Urothelium cell line (cell line): ENCODE measurements around the gene TMEM8B.

Experiments used
- DNase-seq: peaks from one replicate; pipeline ENCODE4 v3.0.0; 2011; ENCODE audit warnings: low spot score, mixed read lengths
- FAIRE-seq: peaks from 2 replicates; lab custom pipeline; 2011; peaks lifted over from hg19 to GRCh38; lab: Jason Lieb, UNC

Gene TMEM8B

GRCh38 chr9:35839926-35840325 lies 10.9 kb downstream of the TMEM8B start:
- DNase-seq (no peak), FAIRE-seq (no peak)

DNA sequence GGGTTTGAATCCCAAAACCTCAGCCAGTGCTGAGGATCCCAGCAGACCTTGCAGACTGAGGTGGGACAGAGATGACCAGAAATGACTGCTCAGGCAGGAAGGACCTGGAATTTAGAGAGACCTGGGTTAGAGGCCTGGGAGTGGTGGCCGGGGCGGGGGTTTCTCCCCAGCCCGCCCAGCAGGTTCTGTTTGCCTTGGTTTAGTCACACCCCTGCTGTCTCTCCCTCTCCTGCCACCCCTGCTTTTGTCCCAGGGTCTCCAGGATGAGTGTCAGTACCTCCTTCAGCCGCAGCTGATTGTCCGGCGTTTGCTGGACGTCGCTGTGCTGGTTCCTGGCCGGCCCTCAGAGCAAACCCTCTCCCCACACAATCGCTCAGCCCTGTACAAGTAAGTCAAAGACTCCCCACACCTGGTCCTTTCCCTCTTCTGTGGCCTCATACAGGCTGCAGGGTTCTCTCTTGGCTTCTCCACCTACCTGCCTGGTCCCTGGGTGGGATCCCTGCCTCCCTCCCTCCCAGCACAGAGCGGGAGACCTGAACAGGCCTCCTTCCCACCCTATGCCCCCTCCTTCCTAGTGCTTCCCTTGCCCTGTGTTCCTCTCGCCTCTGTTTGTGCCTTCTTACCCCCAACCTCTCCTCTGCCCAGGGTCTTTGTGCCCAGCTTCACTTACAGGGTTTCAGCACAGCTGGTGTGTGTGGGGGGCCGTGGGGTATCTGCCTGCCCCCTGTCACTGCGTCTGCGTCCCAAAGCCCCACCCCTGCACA lies 12.0 kb downstream of the TMEM8B start:
- DNase-seq (no peak), FAIRE-seq (no peak)

- FAIRE-seq = no peak
These were observed 12.5 kb downstream of the TMEM8B start for GRCh38 chr9:35841645-35841900.

GRCh38 chr9:35842020-35842745 lies 13.2 kb downstream of the TMEM8B start:
- FAIRE-seq (no peak), DNase-seq (no peak)

More at GRCh38 chr9:35841645-35841900, 12.5 kb downstream of the TMEM8B start:
- DNase-seq = no peak

- no peak for FAIRE-seq
- no peak for DNase-seq
These were observed 13.8 kb downstream of the TMEM8B start for GRCh38 chr9:35842795-35843194.

DNA sequence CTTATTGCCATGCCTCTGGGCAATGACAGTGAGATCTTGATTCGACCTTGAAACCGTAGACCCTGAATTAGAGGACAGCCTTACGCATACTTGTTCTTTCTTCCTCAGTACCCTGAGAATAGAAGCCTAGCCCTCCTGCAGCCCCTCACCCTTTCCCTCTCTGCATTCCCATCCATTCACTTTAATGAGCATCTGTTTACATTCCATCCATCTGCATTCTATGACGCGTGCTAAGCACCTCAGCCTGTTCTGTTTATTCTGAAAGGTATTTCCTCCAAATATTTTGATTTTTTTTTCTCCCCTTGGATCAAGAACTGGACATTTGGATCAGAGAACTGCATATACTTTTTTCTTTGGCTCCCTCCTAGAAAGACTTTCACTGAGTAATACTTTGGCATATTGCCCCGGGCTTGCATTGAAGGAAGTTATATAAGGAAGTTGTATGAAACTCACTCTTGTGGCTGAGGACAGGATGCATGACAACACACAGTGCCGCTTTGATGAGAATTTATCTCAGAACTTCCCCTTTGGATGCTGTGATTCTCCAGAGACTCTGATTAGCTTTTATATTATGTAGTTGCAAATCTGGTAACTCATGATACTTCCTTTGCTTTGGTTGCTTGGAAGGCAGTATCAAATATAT lies 15.7 kb downstream of the TMEM8B start:
- FAIRE-seq (no peak), DNase-seq (peak; percentile 67)

GRCh38 chr9:35845824-35846771 lies 17.1 kb downstream of the TMEM8B start:
- no peak for FAIRE-seq
- no peak for DNase-seq

DNA sequence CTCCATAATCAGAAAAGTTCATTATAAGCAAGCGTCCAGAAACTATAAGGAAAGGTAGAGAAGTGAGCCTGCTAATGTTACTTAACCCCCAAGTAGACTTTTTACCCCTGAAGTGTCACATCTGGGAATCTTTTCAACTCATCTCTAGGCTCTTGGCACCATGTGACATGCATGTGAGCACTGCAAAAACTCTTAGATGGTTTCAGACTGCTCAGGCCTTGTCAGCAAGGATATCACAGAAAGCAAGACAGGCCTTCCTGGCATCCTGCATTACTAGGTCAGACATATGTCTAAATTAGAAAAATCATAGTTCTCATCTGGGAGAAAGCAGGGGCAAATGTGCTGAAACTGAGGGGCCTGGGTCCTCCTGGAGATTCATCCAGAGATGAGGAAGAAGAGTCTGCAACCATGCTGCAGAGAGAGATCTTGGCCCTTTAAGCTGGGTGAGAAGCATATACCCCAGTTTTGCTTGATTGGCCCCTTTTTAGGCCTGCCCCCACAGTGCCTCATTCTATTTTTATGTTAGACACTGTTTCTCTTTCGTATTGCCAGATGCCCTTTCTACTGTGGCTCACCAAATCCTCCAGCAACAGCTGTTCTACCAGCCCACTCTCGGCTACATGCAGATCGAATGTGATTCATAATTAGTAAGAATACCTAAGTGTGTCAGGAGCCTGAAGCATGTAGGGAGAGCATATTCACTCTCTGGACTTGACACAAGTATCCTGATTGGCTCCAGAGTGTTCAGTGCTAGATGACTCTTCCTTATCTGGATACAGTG lies 19.0 kb downstream of the TMEM8B start:
- DNase-seq (no peak), FAIRE-seq (no peak)

- DNase-seq (no peak), FAIRE-seq (no peak)
These were observed 23.3 kb downstream of the TMEM8B start for GRCh38 chr9:35852267-35852815.

- DNase-seq (no peak), FAIRE-seq (no peak)
These were observed 24.1 kb downstream of the TMEM8B start for GRCh38 chr9:35852876-35853865.

- FAIRE-seq (no peak), DNase-seq (no peak)
These were observed 25.2 kb downstream of the TMEM8B start for GRCh38 chr9:35854091-35854762.

DNA sequence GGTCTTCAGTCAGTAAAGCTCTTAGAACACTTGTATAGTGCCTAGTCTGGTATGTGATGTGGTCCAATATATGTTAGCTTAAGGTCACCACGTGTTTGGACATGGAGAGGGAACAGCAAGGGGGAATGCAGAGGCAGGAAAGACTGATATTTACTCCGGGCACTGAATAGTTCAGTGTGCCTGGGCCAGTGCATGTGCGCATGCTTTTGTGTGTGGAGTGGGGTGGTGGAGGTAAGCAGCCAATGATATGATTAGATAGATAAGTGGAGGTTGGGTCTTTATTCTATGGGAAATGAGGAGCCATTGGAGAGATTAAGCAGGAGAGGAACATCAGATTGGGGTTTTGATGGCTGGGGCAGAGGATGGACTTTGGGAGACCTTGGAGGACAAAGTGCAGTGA lies 27.2 kb downstream of the TMEM8B start:
- DNase-seq (no peak), FAIRE-seq (no peak)

DNA sequence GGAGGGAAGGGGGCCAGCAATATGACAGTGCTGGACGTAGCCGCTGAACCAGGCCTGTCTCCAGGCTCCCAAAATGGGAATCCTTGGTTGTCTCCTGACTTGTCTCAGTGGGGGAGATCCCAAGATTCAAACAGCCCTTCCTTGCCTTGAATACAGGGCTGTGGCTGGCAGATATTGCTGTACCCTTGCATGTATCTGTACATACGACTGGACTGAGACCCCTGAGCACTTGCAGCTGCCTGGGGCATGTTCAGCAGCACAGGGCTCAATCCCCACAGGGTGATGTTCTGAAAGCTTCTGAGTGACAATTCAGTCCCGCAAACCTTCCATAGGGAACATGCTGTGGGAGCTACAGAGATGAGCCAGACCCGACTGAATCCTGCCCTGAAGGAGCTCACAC lies 27.9 kb downstream of the TMEM8B start:
- DNase-seq = no peak
- FAIRE-seq = no peak

GRCh38 chr9:35858458-35858857 lies 29.4 kb downstream of the TMEM8B start:
- FAIRE-seq = no peak
- no peak for DNase-seq

DNA sequence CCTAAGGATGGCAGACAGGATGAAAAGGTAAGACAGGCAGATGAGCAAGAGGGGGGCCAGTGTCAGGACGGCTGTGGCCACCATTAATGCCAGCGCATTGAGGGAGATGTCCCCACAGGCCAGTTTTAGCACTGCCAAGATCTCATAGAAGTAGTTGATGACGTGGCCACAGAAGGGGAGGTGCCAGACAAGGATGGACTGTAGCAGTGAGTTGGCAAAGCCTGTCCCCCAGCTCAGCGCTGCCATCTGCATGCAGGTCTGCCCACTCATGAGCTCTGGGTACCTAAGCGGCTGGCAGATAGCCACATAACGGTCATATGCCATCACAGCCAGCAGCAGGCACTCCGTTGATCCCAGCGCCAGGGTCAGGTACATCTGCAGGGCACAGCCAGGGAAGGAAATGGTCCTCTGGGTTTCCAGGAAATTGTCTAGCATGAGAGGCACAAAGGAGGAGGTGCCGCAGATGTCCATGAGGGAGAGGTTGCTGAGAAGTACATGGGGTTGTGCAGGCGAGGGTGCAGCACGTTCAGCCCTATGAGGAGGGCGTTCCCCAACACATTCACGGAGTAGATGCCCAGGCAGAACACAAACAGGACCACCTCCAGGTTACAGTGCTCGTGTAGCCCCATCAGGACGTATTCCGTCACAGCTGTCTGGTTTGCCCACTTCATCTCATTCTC lies 30.4 kb downstream of the TMEM8B start:
- DNase-seq (no peak), FAIRE-seq (no peak)

GRCh38 chr9:35859990-35860339 lies 30.9 kb downstream of the TMEM8B start:
- no peak for FAIRE-seq
- DNase-seq = no peak

DNA sequence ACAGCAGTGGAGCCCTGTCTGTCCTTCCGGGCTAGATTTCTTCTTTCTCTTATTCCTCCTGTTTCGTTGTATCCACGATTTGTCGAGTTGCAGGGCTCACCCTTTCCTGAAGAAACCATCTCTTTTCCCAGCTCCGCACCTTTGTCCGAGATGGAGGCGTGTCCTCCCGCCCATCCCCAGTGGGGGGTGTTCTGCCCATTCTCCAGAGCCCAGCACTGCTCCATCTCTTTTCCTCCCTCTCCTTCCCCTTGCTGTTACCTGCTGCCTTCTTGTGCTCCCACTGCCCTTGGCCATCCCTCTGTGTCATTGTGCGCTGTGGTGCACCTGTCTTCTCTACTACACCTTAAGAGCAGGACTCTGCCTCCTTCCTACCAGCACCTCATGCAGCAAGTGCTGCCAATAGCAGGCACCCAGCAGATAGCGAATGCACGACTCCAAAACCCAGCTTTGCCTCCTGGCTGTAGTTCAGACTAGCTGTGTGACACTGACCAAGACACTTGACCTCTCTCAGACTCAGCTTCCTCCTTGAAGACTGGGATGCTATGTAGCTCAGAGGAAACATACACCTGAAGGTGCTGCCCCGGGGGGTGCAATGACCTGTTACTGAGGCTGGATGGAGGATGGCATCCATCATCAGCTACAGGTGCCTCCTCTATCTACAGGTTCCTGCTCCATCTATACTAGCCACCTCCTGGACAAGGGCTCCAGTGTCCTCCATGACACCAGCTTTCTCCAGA lies 32.3 kb downstream of the TMEM8B start:
- no peak for FAIRE-seq
- no peak for DNase-seq
